ENCODE results near the gene CXCL1.

Gene CXCL1

DNA sequence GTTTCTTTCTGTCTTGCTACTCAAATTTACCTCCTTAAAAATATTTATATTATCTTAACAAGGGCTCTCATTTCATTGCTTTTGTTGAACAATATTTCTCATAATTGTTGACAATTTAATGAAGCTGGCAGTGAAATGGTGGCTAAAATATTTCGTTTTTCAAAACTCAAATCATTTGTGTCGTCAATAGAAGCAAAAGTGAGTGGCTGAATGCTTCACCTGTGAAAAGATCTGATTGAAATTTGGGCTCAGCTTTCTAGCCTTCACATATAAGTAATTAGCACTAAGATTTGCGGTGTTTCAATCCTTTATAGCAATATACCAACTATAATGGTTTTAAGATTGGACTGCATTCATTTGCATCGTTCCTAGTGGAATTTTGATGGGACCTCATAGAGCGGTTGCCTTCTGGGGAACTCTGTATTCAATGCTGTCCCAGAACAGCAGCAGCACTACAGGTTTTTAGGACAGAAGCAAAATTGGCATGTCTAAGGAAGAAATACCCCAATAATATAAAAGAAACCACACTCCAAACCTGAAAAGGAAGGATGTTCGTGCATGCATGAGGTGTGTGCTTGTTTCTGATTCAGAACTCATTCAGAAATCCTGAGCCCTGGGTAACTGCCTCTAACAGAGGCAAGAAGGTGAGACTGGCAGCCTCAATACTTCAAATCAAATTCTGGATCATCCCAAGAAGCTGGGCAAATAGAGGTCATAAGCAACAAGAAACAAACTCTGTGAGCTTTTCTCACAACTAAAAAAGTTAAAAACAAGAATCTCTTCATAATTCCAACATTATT lies 2.5 kb downstream of the CXCL1 start:
- no peak overlapping the region for H3K4me3 ChIP-seq (ENCODE audit: low read depth, low read length)
- TF ChIP-seq, protein P1, sequence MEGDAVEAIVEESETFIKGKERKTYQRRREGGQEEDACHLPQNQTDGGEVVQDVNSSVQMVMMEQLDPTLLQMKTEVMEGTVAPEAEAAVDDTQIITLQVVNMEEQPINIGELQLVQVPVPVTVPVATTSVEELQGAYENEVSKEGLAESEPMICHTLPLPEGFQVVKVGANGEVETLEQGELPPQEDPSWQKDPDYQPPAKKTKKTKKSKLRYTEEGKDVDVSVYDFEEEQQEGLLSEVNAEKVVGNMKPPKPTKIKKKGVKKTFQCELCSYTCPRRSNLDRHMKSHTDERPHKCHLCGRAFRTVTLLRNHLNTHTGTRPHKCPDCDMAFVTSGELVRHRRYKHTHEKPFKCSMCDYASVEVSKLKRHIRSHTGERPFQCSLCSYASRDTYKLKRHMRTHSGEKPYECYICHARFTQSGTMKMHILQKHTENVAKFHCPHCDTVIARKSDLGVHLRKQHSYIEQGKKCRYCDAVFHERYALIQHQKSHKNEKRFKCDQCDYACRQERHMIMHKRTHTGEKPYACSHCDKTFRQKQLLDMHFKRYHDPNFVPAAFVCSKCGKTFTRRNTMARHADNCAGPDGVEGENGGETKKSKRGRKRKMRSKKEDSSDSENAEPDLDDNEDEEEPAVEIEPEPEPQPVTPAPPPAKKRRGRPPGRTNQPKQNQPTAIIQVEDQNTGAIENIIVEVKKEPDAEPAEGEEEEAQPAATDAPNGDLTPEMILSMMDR (IDR thresholded peaks at IDR 0.05; ENCODE audit: low read depth, low read length, missing control alignments), result no peak
- no peak for DNase-seq (ENCODE audit: low read depth)

DNA sequence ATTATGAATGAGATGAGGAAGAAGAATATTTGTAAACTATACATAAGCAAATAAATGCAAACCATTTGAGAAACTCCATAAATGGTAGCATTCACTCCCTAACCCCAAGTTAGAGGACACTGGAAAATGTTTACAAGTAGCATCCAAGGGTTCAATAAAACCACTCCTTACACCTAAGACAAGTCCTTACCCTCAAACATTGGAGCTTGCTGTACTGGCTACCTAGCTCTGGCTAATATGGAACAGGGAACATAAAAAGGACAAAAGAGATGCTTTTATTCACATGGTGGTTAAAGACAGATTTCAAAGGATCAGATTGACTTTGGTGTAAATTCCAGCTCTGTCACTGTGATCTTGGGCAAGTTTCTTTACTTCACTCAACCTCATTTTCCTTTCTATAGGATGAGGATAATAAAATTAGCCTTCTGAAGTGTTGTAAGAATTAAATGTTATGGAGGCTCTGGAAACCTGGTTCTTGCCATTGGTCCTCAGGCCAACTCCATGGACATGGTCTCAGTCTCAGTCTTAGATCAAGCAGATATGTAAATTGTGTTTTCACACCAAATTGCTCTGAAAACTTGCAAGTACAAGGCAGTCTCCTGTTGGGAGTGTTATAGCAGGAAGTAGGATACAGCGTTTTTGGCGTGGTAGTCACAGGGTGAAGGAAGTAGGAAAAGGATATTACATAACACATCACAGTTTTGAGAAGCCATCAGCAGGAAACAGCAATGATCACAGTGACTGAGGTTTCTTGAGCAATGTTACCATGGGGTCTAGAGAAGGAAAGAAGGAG lies 3.3 kb downstream of the CXCL1 start:
- no peak overlapping the region for H3K4me3 ChIP-seq (ENCODE audit: low read depth, low read length)
- no peak for DNase-seq (ENCODE audit: low read depth)
- TF ChIP-seq, protein P1 (IDR thresholded peaks at IDR 0.05; ENCODE audit: low read depth, low read length, missing control alignments), result no peak

GRCh38 chr4:73874386-73874785 lies 5.2 kb downstream of the CXCL1 start:
- no peak overlapping the region for H3K4me3 ChIP-seq (ENCODE audit: low read depth, low read length)
- TF ChIP-seq, protein P1 (IDR thresholded peaks at IDR 0.05; ENCODE audit: low read depth, low read length, missing control alignments), result no peak
- DNase-seq (ENCODE audit: low read depth), result no peak

- DNase-seq (ENCODE audit: low read depth), result no peak
- TF ChIP-seq, protein P1 (IDR thresholded peaks at IDR 0.05; ENCODE audit: low read depth, low read length, missing control alignments), result no peak
- H3K4me3 ChIP-seq (ENCODE audit: low read depth, low read length), result no peak overlapping the region
Measured at GRCh38 chr4:73875401-73875800, 6.2 kb downstream of the CXCL1 start.

DNA sequence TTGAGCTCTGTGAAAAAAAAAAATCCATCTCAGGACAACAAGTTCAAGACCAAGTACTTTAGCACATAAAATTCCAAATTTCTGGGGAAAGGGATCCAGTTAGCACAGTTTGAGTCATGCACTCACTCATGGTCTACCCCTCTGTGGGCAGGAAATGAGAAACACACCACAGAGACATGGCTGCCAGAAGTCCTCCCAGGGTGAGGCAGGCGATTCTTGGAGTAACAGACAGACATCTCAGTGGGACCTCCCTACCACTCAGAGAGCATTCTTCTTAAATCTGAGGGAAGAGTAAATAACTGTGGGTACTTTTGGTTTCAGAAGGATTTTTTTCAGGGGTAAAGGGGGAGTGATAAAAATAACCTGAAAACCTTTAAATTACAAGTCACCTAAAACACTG lies 14.1 kb downstream of the CXCL1 start:
- DNase-seq (ENCODE audit: low read depth), result no peak
- TF ChIP-seq, protein P1 (IDR thresholded peaks at IDR 0.05; ENCODE audit: low read depth, low read length, missing control alignments), result no peak
- no peak overlapping the region for H3K4me3 ChIP-seq (ENCODE audit: low read depth, low read length)

- no peak overlapping the region for H3K4me3 ChIP-seq (ENCODE audit: low read depth, low read length)
- no peak for DNase-seq (ENCODE audit: low read depth)
- TF ChIP-seq, protein P1 (IDR thresholded peaks at IDR 0.05; ENCODE audit: low read depth, low read length, missing control alignments), result no peak
Measured at GRCh38 chr4:73885574-73886267, 16.5 kb downstream of the CXCL1 start.
